ENCODE measurements around the gene KCNJ16.

DNA sequence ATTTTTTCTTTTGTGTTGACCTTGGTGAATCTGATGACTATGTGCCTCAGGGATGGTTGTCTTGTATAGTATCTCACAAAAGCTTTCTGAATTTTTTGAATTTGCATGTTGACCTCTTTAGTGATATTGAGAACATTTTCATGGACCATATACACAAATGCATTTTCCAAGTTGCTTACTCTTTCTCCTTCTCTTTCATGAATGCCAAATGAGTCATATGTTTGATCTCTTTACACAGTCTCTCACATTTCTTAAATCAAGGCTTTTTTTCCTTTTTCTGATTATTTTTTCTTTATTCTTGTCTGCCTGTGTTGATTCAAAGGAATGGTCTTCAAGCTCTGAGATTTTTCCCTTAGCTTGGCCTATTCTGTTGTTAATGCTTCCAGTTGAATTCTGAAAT is 46.6 kb upstream of the KCNJ16 start:
- TF ChIP-seq TAF1 (IDR thresholded peaks at IDR 0.05; ENCODE audit: control insufficient read depth, extremely low read depth, insufficient read depth, low read length, severe bottlenecking) (no peak), NRF1 (conservative IDR thresholded peaks at IDR 0.05 in 1 of 2, IDR thresholded peaks at IDR 0.05 in 1 of 2) (no peak), ZNF174 (CRISPR knock-in tag; IDR thresholded peaks at IDR 0.05) (no peak), HDAC6 (IDR thresholded peaks at IDR 0.05; ENCODE audit: low read depth, low read length) (no peak), CBFA2T3 (IDR thresholded peaks at IDR 0.05) (no peak), U2AF2 (optimal IDR thresholded peaks at IDR 0.05; ENCODE audit: low read depth, low read length) (no peak)
- TF ChIP-seq, protein P1, sequence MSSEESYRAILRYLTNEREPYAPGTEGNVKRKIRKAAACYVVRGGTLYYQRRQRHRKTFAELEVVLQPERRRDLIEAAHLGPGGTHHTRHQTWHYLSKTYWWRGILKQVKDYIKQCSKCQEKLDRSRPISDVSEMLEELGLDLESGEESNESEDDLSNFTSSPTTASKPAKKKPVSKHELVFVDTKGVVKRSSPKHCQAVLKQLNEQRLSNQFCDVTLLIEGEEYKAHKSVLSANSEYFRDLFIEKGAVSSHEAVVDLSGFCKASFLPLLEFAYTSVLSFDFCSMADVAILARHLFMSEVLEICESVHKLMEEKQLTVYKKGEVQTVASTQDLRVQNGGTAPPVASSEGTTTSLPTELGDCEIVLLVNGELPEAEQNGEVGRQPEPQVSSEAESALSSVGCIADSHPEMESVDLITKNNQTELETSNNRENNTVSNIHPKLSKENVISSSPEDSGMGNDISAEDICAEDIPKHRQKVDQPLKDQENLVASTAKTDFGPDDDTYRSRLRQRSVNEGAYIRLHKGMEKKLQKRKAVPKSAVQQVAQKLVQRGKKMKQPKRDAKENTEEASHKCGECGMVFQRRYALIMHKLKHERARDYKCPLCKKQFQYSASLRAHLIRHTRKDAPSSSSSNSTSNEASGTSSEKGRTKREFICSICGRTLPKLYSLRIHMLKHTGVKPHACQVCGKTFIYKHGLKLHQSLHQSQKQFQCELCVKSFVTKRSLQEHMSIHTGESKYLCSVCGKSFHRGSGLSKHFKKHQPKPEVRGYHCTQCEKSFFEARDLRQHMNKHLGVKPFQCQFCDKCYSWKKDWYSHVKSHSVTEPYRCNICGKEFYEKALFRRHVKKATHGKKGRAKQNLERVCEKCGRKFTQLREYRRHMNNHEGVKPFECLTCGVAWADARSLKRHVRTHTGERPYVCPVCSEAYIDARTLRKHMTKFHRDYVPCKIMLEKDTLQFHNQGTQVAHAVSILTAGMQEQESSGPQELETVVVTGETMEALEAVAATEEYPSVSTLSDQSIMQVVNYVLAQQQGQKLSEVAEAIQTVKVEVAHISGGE (CRISPR knock-in tag; IDR thresholded peaks at IDR 0.05): no peak
